NCI-H748 (cell line): Measurements from ENCODE around the gene SEMA6B.
A peak's percentile ranks its signal among the peaks of the same experiment; 100 is the strongest.
"Not testable (repeated sequence)": the region's sequence is repeated elsewhere in the genome, so short reads cannot be mapped to it uniquely, and the experiment has no call there.

Experiments
- DNase-seq: peaks from one replicate; lab custom pipeline; 2025; ENCODE audit not compliant: unreplicated experiment; lab: John Stamatoyannopoulos, UW

Gene SEMA6B

GRCh38 chr19:4573682-4574081, 14.2 kb upstream of the SEMA6B start:
- DNase-seq = no peak

GRCh38 chr19:4571305-4571917, 11.9 kb upstream of the SEMA6B start:
- no peak for DNase-seq

- no peak for DNase-seq
These were observed 11.4 kb upstream of the SEMA6B start for GRCh38 chr19:4570916-4571304.

GRCh38 chr19:4570402-4570801, 10.9 kb upstream of the SEMA6B start:
- no peak for DNase-seq

GRCh38 chr19:4568886-4569285, 9.4 kb upstream of the SEMA6B start:
- DNase-seq = no peak

GRCh38 chr19:4567584-4568071, 8.1 kb upstream of the SEMA6B start:
- peak; percentile 46 for DNase-seq

GRCh38 chr19:4566402-4567051, 7.0 kb upstream of the SEMA6B start:
- peak; percentile 43 for DNase-seq

- not testable (repeated sequence) for DNase-seq
These were observed 4.1 kb upstream of the SEMA6B start for GRCh38 chr19:4563562-4563961.

- DNase-seq = not testable (repeated sequence)
These were observed 2.6 kb upstream of the SEMA6B start for GRCh38 chr19:4562085-4562484.

GRCh38 chr19:4557971-4558941, 1.2 kb downstream of the SEMA6B start:
- peak; percentile 29 for DNase-seq

GRCh38 chr19:4557144-4557970, 2.1 kb downstream of the SEMA6B start:
- DNase-seq = peak; percentile 45

- DNase-seq = peak; percentile 70
These were observed 2.8 kb downstream of the SEMA6B start for GRCh38 chr19:4556597-4557127.

GRCh38 chr19:4555657-4556561, 3.6 kb downstream of the SEMA6B start:
- DNase-seq = peak; percentile 69

GRCh38 chr19:4554717-4555116, 4.8 kb downstream of the SEMA6B start:
- DNase-seq = no peak

GRCh38 chr19:4553775-4554174, 5.7 kb downstream of the SEMA6B start:
- no peak for DNase-seq

GRCh38 chr19:4553092-4553695, 6.3 kb downstream of the SEMA6B start:
- DNase-seq = no peak

GRCh38 chr19:4552525-4552819, 7.0 kb downstream of the SEMA6B start:
- DNase-seq = no peak

- no peak for DNase-seq
These were observed 8.9 kb downstream of the SEMA6B start for GRCh38 chr19:4550479-4551050.

GRCh38 chr19:4550018-4550417, 9.5 kb downstream of the SEMA6B start:
- DNase-seq = no peak
